Measurements from ENCODE around the gene DHX36.

The DHX36 gene

GRCh38 chr3:154345422-154346122 is 21.3 kb upstream of the DHX36 start:
- Histone ChIP-seq H3K4me1 (ENCODE audit: insufficient read depth, low read length, poor library complexity, severe bottlenecking) (no peaks in the 10 kb centered on the region), H3K4me2 (ENCODE audit: low read depth, low read length, poor library complexity, severe bottlenecking) (no peak overlapping the region), H3K9ac (ENCODE audit: low read depth, low read length, poor library complexity, severe bottlenecking) (no peak overlapping the region), H3K36me3 (ENCODE audit: insufficient read depth, low read length) (no peaks in the 10 kb centered on the region), H4K20me1 (ENCODE audit: insufficient read depth, low read length, poor library complexity, severe bottlenecking) (no peaks in the 10 kb centered on the region), H3F3A (ENCODE audit: low read depth) (no peaks in the 10 kb centered on the region), H2AFZ (ENCODE audit: low read length) (no peak overlapping the region), H3K27me3 (ENCODE audit: insufficient read depth, low read length, poor library complexity, severe bottlenecking) (no peaks in the 10 kb centered on the region), H3K79me2 (ENCODE audit: insufficient read depth, low read length) (no peaks in the 10 kb centered on the region), H3K9me2 (replicated peaks; ENCODE audit: low read depth, low read length) (no peaks in the 10 kb centered on the region), H3K4me3 (ENCODE audit: low read length, poor library complexity, severe bottlenecking) (no peak overlapping the region), H3K9me3 (ENCODE audit: insufficient read depth, low read depth, low read length) (no peaks in the 10 kb centered on the region)
- TF ChIP-seq EZH2phosphoT487 (IDR thresholded peaks at IDR 0.05; ENCODE audit: borderline replicate concordance) (no peak), CTCF (conservative IDR thresholded peaks at IDR 0.05; ENCODE audit: low read length) (no peak)

GRCh38 chr3:154338570-154338969 is 14.3 kb upstream of the DHX36 start:
- H2AFZ ChIP-seq (ENCODE audit: low read length), result no peak overlapping the region
- no peak overlapping the region for H3K9ac ChIP-seq (ENCODE audit: low read depth, low read length, poor library complexity, severe bottlenecking)

GRCh38 chr3:154338008-154338407 is 13.7 kb upstream of the DHX36 start:
- no peak for TF ChIP-seq EZH2phosphoT487 (IDR thresholded peaks at IDR 0.05; ENCODE audit: borderline replicate concordance)
- no peak for TF ChIP-seq CTCF (conservative IDR thresholded peaks at IDR 0.05; ENCODE audit: low read length)
- H3K79me2 ChIP-seq (ENCODE audit: insufficient read depth, low read length), result no peaks in the 10 kb centered on the region
- no peaks in the 10 kb centered on the region for H3K4me1 ChIP-seq (ENCODE audit: insufficient read depth, low read length, poor library complexity, severe bottlenecking)
- no peaks in the 10 kb centered on the region for H3K36me3 ChIP-seq (ENCODE audit: insufficient read depth, low read length)
- no peaks in the 10 kb centered on the region for H4K20me1 ChIP-seq (ENCODE audit: insufficient read depth, low read length, poor library complexity, severe bottlenecking)
- no peak overlapping the region for H3K4me3 ChIP-seq (ENCODE audit: low read length, poor library complexity, severe bottlenecking)
- H3F3A ChIP-seq (ENCODE audit: low read depth), result no peaks in the 10 kb centered on the region
- no peak overlapping the region for H3K9ac ChIP-seq (ENCODE audit: low read depth, low read length, poor library complexity, severe bottlenecking)
- H3K27me3 ChIP-seq (ENCODE audit: insufficient read depth, low read length, poor library complexity, severe bottlenecking), result no peaks in the 10 kb centered on the region
- H3K9me3 ChIP-seq (ENCODE audit: insufficient read depth, low read depth, low read length), result no peaks in the 10 kb centered on the region
- H3K9me2 ChIP-seq (replicated peaks; ENCODE audit: low read depth, low read length), result no peaks in the 10 kb centered on the region
- H3K4me2 ChIP-seq (ENCODE audit: low read depth, low read length, poor library complexity, severe bottlenecking), result no peak overlapping the region
- H2AFZ ChIP-seq (ENCODE audit: low read length), result no peak overlapping the region

More at GRCh38 chr3:154338570-154338969, 14.3 kb upstream of the DHX36 start:
- H3K27me3 ChIP-seq (ENCODE audit: insufficient read depth, low read length, poor library complexity, severe bottlenecking), result no peaks in the 10 kb centered on the region
- no peaks in the 10 kb centered on the region for H3K9me2 ChIP-seq (replicated peaks; ENCODE audit: low read depth, low read length)
- H3K79me2 ChIP-seq (ENCODE audit: insufficient read depth, low read length), result no peaks in the 10 kb centered on the region
- H3K4me2 ChIP-seq (ENCODE audit: low read depth, low read length, poor library complexity, severe bottlenecking), result no peak overlapping the region
- no peak overlapping the region for H3K4me3 ChIP-seq (ENCODE audit: low read length, poor library complexity, severe bottlenecking)
- H3K36me3 ChIP-seq (ENCODE audit: insufficient read depth, low read length), result no peaks in the 10 kb centered on the region
- no peaks in the 10 kb centered on the region for H3K9me3 ChIP-seq (ENCODE audit: insufficient read depth, low read depth, low read length)
- no peaks in the 10 kb centered on the region for H3F3A ChIP-seq (ENCODE audit: low read depth)
- no peak for TF ChIP-seq CTCF (conservative IDR thresholded peaks at IDR 0.05; ENCODE audit: low read length)
- no peak for TF ChIP-seq EZH2phosphoT487 (IDR thresholded peaks at IDR 0.05; ENCODE audit: borderline replicate concordance)
- no peaks in the 10 kb centered on the region for H4K20me1 ChIP-seq (ENCODE audit: insufficient read depth, low read length, poor library complexity, severe bottlenecking)
- H3K4me1 ChIP-seq (ENCODE audit: insufficient read depth, low read length, poor library complexity, severe bottlenecking), result no peaks in the 10 kb centered on the region
